ENCODE results near the gene PCDHGA7. TPM values are rescaled to one million over a fixed set of nuclear protein-coding genes. Genes with fewer than 3 reads are reported as not detected.
A peak's percentile ranks its signal among the peaks of the same experiment; 100 is the strongest.

Gene PCDHGA7
- total and polyA plus RNA-seq, 10 donors = 0.18 to 5.4 (median 2.0) TPM

DNA sequence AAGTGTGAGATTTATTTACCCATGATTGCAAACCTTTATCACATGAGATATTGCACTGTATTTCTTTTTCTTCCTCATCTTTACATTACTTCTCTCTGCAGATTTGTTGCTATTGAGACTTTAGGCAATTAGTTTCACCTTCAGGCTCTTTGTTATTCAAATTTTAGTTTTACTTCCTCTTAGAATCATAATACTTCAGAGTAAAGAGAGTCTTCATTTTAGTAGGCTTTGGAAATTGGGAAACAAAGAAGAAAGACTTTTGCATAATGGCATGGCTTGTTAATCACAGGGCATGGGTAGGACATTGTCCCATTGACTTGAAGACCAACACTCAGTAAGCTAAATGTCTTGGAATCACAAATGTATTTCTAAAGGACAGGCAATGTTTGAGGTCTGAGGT lies 19.8 kb upstream of the PCDHGA7 start:
- Histone ChIP-seq H3K36me3 (peaks cover 0 to 7% (median 0%) of the 10 kb centered on the region in 6 donors), H3K9me3 (peaks cover 0 to 99% (median 98%) of the 10 kb centered on the region in 8 donors), H3K4me1 (no peaks in the 10 kb centered on the region), H3K27ac (no peak overlapping the region), H3K27me3 (replicated peaks in 1 of 7) (peaks cover 0 to 94% (median 30%) of the 10 kb centered on the region in 7 donors), H3K4me3 (no peak overlapping the region)
- DNase-seq = no peak
- TF ChIP-seq POLR2AphosphoS5 (IDR thresholded peaks at IDR 0.05) = no peak
- no peak for TF ChIP-seq POLR2A (IDR thresholded peaks at IDR 0.05)
- TF ChIP-seq, protein P1, sequence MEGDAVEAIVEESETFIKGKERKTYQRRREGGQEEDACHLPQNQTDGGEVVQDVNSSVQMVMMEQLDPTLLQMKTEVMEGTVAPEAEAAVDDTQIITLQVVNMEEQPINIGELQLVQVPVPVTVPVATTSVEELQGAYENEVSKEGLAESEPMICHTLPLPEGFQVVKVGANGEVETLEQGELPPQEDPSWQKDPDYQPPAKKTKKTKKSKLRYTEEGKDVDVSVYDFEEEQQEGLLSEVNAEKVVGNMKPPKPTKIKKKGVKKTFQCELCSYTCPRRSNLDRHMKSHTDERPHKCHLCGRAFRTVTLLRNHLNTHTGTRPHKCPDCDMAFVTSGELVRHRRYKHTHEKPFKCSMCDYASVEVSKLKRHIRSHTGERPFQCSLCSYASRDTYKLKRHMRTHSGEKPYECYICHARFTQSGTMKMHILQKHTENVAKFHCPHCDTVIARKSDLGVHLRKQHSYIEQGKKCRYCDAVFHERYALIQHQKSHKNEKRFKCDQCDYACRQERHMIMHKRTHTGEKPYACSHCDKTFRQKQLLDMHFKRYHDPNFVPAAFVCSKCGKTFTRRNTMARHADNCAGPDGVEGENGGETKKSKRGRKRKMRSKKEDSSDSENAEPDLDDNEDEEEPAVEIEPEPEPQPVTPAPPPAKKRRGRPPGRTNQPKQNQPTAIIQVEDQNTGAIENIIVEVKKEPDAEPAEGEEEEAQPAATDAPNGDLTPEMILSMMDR (IDR thresholded peaks at IDR 0.05 in 8 of 11, conservative IDR thresholded peaks at IDR 0.05 in 3 of 11) = no peak
- intact Hi-C loops (cut with DNase I; ENCODE audit: low total_unique reads) = no loop called here

DNA sequence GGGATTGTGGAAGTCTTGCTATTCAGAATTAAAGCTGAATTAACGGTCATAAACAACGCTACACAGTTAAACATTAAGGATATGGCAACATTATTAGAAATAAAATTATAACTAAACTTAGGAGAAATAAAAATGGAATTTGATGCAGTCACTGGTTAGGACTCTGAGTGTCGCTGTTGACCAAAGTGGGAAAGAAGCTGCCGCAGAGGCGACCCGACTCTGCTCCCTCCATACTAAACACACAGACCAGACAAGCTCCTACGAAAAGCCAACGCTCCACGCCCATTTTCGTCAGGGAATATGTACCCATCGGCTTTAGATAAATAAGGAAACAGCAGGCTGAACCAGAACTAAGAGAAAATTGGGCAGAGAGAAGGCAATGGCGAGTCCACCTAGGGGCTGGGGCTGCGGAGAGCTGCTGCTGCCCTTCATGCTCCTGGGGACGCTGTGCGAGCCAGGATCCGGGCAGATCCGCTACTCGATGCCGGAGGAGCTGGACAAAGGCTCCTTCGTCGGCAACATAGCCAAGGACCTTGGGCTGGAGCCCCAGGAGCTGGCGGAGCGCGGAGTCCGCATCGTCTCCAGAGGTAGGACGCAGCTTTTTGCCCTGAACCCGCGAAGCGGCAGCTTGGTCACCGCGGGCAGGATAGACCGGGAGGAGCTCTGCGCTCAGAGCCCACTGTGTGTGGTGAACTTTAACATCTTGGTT lies 18.4 kb upstream of the PCDHGA7 start, which contains the start of gene PCDHGA5:
PCDHGA5 (plus strand) TSS at position 211 of the 709 bp plus-strand sequence; CDS start at position 380, 169 bp downstream.
- DNase-seq = no peak
- intact Hi-C loops (cut with DNase I; ENCODE audit: low total_unique reads) = no loop called here
- TF ChIP-seq, protein P1 (IDR thresholded peaks at IDR 0.05 in 8 of 11, conservative IDR thresholded peaks at IDR 0.05 in 3 of 11) = no peak
- no peak for TF ChIP-seq POLR2AphosphoS5 (IDR thresholded peaks at IDR 0.05)
- no peak for TF ChIP-seq POLR2A (IDR thresholded peaks at IDR 0.05)
- WGBS, 5 donors = 23 to 33% (median 27%) methylated on average over 34 of the region's 34 CpGs
- Histone ChIP-seq H3K4me1 (no peaks in the 10 kb centered on the region), H3K36me3 (peaks cover 0 to 7% (median 0%) of the 10 kb centered on the region in 6 donors), H3K4me3 (peak within 1 kb of the TSS in 1 of 8 donors; percentile 22), H3K27me3 (replicated peaks in 1 of 7) (peaks cover 0 to 95% (median 30%) of the 10 kb centered on the region in 7 donors), H3K9me3 (peaks cover 0 to 100% (median 95%) of the 10 kb centered on the region in 8 donors), H3K27ac (no peak within 1 kb of the TSS)

DNA sequence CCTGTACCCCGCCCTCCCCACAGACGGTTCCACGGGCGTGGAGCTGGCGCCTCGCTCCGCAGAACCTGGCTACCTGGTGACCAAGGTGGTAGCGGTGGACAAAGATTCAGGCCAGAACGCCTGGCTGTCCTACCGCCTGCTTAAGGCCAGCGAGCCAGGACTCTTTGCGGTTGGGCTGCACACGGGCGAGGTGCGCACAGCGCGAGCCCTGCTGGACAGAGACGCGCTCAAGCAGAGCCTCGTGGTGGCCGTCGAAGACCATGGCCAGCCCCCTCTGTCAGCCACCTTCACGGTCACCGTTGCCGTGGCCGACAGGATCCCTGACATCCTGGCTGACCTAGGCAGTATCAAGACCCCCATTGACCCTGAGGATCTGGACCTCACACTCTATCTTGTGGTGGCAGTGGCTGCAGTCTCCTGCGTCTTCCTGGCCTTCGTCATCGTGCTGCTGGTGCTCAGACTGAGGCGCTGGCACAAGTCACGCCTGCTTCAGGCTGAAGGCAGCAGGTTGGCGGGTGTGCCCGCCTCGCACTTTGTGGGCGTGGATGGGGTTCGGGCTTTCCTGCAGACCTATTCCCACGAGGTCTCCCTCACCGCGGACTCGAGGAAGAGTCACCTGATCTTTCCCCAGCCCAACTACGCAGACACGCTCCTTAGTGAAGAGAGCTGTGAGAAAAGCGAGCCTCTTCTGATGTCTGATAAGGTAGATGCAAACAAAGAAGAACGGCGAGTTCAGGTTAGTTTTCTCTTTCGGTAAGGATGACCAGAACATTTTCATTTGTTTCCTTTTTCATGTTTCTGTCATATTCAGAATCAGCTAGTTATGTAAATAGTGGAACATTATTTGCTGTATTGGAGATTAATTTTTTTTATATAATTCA lies 16.3 kb upstream of the PCDHGA7 start:
- Histone ChIP-seq H3K9me3 (peaks cover 0 to 100% (median 95%) of the 10 kb centered on the region in 8 donors), H3K27me3 (replicated peaks in 1 of 7) (peaks cover 0 to 97% (median 30%) of the 10 kb centered on the region in 7 donors), H3K4me3 (no peak overlapping the region), H3K4me1 (no peaks in the 10 kb centered on the region), H3K27ac (no peak overlapping the region), H3K36me3 (peaks cover 0 to 7% (median 0%) of the 10 kb centered on the region in 6 donors)
- TF ChIP-seq POLR2AphosphoS5 (IDR thresholded peaks at IDR 0.05) = no peak
- TF ChIP-seq, protein P1 (IDR thresholded peaks at IDR 0.05 in 8 of 11, conservative IDR thresholded peaks at IDR 0.05 in 3 of 11) = no peak
- no peak for TF ChIP-seq POLR2A (IDR thresholded peaks at IDR 0.05)
- WGBS, 5 donors = 30 to 48% (median 36%) methylated on average over 22 to 46 of the region's 46 CpGs
- intact Hi-C loops (cut with DNase I; ENCODE audit: low total_unique reads) = no loop called here
- no peak for DNase-seq

Measured in spleen (tissue), 11 donors.